Skeletal muscle cell (primary cell): ENCODE data around the gene PRPH2.
"Not testable (repeated sequence)": the region's sequence is repeated elsewhere in the genome, so short reads cannot be mapped to it uniquely, and the experiment has no call there.

Experiments used
- DNase-seq: peaks from one replicate; pipeline ENCODE4 v3.0.0-alpha.2; 2010; ENCODE audit warnings: low read depth
- H3K4me3 ChIP-seq: 2 replicates; pipeline ENCODE4 v1.5.1; 2011; ENCODE audit warnings: low read depth, mild to moderate bottlenecking, control low read depth, low read length, moderate library complexity

Gene PRPH2

DNA sequence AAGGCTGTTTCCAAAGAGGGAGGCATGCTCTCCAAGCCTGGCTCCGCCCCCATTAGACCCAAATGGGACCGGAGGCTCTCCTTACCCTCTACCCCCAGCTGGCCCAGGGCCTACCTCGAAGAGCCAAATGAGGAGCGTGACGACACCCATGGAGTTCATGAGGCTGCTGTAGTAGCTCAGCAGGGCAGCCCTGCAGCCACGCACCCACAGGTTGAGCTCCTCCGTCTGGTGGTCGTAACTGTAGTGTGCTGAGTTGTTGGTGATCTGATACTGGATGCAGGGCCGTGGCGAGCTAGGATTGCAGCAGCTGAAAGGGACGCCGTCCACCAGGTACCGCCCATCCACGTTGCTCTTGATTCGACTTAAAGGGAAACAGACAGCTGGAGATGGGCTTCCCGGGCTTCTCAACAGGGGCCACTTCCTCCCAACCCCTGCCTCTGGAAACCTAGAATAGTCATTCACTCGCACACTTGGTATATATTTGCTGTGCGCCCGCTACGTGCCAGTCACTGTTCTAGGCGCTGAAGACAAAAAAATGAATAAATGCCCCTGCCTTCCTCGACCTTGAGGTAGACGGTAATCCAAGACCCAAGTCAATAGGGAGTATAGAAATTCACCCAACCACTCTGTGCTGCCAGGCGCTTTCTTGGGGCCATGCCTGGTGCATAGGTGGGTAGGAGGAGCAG, 18.0 kb downstream of the PRPH2 start:
- H3K4me3 ChIP-seq: peak overlapping the region; percentile 23
- DNase-seq: no peak

DNA sequence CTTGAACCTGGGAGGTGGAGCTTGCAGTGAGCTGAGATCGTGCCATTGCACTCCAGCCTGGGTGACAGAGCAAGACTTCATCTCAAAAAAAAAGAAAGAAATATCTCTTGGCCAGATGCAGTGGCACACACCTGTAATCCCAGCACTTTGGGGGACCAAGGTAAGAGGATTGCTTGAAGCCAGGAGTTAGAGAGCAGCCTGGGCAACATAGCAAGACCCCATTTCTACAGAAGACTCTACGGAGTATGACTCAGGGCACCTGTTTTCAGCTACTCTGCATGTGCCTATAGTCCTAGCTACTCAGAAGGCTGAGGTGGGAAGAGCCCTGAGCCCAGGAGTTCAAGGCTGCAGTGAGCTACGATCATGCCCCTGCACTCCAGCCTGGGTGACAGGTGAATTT, 19.6 kb downstream of the PRPH2 start:
- not testable (repeated sequence) for DNase-seq, H3K4me3 ChIP-seq

DNA sequence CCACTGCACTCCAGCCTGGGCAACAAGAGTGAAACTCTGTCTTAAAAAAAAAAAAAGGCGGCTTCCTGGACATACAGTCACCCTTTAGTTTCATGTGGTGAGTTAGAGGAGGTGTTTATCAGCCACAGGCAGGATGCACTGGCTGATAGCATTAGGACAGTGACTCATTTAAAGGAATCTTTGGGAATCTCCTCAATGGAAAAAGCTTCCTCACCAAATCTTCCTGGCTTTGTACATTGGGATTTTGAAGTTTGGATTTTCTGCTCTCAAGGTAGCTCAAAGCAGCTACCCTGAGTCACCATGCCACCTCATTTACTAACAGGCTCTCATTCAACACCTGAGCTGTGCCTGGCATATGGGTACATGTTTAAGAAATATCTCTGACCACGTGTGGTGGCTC, 20.2 kb downstream of the PRPH2 start:
- no peak overlapping the region for H3K4me3 ChIP-seq
- DNase-seq: no peak

DNA sequence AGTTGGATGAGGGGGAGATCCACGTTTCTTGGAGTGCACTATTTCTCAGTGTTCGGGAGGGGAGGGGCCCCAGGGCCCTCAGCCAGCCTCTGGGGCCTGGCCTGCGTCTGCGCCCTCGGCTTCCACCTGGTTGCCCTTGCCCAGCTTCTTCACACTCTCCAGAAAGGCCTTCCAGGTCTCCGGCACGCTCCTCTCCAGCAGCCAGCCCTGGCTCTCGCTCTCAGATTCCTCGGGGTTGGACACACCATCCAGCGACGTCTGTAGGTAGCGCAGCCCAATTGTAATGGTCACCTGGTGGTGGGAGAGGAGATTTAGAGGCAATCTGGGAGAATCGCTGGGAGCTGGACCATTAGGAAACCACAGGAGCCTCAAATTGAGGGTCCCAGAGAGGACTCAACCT, 24.2 kb downstream of the PRPH2 start:
- no peak overlapping the region for H3K4me3 ChIP-seq
- no peak for DNase-seq

DNA sequence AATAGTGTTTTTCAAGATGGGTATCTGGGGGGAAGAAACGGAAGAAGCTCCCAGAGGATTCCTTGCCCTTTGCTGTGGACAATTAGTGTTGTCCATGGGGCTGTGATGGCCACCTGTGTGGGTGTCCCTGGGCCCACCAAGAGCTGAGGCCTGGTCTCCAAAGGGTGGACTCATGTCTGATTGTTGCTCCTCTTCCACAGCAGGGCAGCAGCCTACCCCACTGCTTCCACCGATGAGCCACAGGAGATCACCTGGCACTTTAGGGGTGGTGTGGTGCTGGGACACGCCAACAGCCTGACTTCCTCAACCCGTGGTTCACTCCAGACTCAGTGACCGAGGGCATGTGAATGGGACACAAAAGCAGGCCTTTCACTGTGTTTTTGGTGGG, 25.1 kb downstream of the PRPH2 start:
- no peak for DNase-seq

DNA sequence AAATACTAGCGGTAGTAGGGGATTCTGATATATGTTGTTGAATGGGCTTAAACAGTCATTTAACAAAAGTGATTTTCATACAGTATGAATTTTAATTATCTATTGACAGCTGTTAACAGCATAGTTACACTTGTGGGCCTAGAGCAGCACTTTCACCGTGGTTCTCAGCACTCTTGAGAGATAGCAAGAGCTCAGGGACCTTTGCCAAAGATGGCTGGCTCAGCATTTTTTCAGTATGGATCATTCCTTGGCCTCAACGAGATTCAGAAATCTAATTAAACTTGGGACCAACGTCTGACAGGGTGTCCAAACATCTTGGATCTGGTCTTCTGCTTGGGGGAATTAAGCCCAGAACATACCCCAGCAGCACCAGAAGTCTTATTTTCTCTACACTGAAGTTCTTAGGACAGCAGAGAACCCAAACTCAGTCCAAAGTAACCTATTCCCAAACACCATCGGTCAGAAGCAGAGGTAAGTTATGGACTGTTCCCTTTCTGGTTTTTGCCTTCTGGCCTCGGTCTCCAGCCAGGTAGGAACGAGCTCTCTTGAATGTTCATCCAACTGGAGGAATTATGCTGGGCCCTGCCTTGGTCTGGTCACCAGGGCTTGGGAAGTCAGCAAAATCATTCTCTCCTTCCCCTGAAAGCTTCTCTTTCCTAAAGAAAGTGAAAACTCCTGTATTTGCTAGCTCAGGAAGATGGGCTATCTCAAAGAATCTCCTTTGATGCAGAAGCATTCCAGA, 25.7 kb downstream of the PRPH2 start:
- no peak overlapping the region for H3K4me3 ChIP-seq
- DNase-seq: no peak

More for the DNA sequence above, 25.1 kb downstream of the PRPH2 start:
- H3K4me3 ChIP-seq: no peak overlapping the region

DNA sequence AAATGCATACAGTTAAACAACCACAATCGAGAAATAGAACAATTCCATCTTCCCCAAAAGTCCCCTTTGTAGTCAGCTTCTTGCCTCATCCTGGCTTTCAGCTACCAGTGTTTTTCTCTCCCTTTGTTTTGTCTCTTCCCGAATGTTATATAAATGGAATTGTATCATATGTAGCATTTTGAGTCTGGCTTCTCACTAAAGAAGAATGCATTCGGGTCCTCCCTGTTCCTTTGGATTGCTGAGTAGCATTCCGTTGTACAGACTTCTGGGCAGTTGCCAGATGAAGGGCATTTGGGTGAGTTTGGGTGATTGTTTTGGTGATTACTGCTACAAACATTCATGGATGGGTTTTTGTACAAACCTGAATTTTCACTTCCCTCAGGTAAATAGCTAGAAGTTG, 27.8 kb downstream of the PRPH2 start:
- H3K4me3 ChIP-seq: no peak overlapping the region
- no peak for DNase-seq

DNA sequence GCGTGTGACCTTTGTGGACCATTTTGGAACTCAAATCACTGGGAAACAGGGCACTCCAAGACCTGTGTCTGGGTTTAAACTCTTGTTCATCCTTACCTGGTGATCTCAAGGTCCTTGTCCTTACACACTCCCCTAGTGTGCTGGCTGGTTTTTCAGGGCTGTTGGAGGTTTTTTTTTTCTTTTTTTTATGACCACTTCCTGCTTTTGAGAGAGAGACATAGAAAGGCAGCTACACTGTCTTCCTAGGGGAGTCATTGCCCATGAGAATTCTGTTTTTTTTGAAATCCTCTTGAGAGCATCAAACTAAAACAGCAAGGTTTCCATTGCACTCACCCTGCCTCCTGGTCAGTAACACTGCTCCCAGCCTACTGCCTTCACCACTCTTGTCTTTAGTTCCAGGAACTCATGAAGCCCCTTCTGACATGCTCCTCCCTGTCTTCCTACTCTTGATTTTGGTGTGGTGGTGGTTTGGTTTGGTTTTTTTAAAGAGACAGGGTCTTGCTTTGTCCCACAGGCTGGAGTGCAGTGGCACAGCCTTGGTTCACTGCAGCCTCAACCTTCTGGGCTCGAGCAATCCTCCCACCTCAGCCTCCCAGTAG, 28.6 kb downstream of the PRPH2 start:
- no peak overlapping the region for H3K4me3 ChIP-seq
- DNase-seq: no peak

DNA sequence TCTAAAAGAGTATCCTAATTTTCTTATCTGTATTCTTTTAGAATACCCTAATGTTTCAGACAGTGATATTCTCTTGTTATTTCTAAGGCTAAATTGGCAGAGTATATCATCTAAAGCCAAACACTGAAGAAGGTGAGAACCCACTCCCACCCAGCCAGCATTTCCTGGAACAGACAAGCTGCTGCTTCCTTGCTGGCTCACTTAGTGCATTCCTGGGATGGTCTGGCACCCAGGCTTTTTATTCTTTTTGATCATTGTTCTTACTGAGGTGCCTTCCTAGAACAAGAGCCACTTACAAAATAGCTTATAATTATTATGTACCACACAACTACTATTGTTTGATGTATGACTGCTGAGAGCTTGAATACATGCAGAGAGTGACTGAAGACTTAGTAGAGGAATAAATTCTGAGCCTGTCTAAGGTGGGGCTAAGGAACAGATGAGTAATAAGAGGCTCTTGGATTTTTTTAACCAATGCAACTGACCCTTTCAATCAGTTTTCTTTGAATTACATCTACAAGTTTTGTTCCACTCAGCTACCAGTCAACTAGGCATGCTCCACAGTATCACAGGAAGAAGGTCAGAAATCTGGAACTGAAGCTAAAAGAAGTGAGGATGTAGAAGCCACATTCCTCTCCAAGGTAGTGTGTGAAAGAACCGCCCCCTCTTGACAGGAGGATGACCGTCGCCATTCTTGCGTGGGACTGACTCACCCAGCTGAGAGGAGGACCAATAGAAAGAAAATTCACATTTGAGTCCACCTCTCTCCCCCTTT, 30.1 kb downstream of the PRPH2 start:
- DNase-seq: peak; percentile 39
- H3K4me3 ChIP-seq: no peak overlapping the region

DNA sequence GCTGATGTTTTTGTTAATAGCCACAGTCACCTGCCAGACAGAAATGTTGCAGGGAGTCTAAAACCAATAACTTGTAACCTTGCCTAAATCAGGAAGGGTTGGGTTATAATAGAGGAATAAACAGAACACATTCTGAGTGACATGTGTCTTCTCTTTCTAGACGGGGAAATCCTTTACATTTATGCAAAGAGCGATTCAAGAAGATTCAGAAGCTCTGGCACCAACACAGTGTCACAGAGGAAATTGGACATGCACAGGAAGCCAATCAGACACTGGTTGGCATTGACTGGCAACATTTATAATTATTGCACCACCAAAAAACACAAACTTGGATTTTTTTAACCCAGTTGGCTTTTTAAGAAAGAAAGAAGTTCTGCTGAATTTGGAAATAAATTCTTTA, 31.5 kb downstream of the PRPH2 start:
- no peak overlapping the region for H3K4me3 ChIP-seq
- DNase-seq: no peak

DNA sequence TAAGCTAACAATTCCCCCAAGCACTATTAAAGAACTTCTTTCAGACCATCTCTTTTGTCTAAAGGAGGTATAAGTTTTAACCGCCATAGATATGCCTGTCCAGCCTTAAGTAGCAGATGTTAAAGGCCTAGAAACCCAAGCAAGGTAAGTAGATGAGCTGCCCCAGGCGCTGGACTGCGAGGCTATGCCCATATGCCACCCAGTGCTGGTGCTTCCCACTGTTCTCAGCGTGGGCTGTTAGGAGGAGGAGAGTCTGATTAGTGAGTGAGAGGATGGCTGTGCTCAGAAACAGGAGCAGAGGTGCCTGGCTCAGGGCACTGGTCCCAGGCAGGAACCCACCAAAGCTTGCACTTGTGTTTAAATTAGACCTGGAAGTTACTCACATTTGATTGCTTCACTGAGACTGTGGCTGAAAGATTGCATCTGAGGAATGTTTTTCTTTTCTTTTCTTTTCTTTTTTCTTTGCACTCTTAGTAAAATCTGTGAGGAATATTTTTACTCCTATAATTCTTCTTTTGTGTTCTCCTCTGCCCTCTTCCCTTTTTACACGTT, 32.2 kb downstream of the PRPH2 start:
- no peak for DNase-seq
- H3K4me3 ChIP-seq: no peak overlapping the region

DNA sequence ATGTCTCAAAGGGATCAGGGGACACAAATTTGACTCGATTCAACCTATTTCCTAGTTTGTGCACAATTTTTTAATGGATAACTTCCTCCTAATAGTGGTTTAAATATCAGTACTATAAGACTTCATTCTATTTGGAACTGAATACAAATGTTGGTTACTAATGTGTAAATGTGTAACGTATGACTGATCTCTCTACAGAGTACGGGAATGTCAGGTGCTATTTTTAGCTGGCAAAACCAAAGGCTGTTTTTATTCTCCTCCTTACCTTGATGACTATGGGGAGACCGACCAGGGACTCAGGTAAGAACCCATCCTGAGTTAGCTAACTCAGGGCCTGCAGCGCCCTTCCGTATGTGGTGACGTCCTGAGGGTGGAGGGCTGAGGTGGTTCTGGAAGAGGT, 33.0 kb downstream of the PRPH2 start:
- no peak overlapping the region for H3K4me3 ChIP-seq
- DNase-seq: no peak

DNA sequence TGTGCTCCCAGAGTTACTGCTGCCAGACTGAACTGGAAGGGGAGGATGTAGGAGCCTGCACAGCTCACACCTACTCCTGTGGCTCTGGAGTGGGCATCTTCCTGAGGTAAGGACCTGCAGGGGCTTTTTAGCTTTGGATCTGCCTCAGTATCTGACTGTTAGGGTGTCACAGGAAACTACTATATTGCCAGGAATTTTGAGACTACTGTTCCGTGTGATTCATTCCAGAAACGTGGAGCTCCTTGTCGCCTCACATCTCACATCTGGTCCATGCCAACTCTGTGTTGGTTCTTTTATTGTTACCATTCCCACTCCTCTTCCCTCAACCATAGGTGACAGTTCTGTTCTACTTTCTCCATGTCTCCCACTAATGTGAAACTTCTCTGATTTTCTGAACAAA, 34.1 kb downstream of the PRPH2 start:
- no peak overlapping the region for H3K4me3 ChIP-seq
- DNase-seq: no peak

DNA sequence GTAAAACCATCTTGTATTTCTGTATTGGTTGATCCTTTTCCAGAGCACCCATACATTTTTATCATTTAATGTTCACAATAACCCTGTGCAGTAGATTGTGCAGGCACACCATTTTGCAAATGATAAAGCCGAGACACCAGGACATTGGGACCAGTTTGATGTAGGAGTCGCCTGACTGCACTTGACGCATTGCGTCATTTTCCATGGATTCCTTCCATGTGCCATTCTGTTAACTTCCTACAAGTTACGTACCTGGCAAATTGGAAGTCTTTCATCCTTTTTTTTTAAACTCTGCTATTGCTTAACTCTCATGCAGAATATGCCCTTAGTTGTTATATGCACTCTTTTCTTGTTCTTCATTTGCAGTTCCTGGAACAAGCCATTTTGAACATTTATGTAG, 43.0 kb downstream of the PRPH2 start:
- H3K4me3 ChIP-seq: no peak overlapping the region

DNA sequence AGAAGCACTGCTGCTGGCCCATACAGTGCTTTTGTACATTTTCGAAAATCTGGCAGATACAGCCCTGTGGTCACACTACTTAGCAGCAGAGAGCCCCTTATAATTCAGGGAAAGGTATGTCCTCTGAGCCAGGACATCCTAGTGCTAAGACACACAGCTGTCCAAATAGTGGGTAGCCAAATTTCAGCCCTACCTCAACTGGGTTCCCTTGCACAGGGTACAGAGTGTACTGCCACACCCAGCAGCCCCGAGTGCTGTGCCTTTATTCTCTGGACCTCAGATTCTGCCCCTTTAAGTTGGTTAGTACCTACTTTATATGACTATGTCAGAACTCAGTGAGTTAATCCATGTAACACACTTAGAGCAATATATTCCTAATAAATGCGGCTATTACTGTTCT, 47.6 kb downstream of the PRPH2 start:
- H3K4me3 ChIP-seq: no peak overlapping the region
- no peak for DNase-seq

More for the DNA sequence above, 43.0 kb downstream of the PRPH2 start:
- DNase-seq: no peak

DNA sequence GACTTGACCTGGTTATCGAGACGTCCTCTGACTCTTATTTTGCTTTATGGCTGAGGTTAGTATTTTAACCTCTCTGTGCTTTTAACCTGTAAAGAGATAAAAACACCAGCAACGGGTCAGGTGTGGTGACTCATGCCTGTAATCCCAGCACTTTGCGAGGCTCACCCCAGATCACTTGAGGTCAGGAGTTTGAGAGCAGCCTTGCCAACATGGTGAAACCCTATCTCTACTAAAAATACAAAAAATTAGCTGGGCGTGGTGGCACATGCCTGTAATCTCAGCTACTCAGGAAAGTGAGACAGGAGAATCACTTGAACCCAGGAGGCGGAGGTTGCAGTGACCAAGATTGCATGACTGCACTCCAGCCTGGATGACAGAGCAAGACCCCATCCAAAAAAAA, 48.0 kb downstream of the PRPH2 start:
- not testable (repeated sequence) for H3K4me3 ChIP-seq, DNase-seq

DNA sequence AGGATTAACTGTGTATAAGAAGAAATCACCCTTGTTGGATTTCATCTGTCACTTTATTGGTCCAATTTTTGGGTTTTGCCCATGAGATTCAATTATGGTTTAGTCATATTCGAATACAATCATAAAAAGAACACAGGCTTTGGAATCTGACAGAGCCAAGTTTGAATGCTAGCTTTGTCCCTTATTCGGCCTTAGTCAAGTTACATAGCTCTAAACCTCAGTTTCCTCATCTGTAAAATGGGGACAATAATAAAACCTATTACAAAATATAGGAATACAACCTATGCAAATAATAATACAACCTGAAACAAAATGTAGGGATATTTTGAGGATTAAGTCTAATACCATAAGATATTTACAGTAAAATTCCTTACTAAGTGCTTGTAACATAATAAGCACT, 57.7 kb downstream of the PRPH2 start:
- no peak overlapping the region for H3K4me3 ChIP-seq
- no peak for DNase-seq

DNA sequence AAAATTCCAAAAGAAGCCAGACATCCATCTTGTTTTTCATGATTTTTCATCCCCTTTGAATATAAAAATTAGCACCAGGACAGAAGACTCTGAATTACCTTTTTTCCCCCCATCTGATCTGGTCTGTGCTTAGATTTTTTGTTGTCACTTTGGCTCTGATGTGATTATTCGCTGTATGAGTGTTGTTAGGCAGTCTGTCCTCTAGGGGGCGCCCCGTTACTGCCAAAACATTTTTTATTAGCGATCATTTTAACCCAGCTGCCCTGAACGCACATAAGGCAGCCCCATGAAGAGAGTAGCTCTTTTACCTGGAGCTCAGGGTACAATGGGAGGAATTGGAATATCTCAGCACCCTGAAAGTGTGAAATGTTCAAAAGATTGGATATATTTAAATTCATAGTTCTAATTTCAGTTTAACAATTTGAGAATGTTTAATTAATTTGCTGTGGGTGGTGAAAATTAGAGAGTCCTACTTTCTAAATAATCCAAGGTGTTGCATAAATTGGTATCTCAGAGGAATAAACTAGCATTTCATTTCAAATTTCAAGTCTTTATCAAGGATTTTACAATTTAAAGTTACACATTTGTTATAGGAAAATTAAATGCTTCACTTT, 60.8 kb downstream of the PRPH2 start:
- no peak overlapping the region for H3K4me3 ChIP-seq
- DNase-seq: peak; percentile 10

DNA sequence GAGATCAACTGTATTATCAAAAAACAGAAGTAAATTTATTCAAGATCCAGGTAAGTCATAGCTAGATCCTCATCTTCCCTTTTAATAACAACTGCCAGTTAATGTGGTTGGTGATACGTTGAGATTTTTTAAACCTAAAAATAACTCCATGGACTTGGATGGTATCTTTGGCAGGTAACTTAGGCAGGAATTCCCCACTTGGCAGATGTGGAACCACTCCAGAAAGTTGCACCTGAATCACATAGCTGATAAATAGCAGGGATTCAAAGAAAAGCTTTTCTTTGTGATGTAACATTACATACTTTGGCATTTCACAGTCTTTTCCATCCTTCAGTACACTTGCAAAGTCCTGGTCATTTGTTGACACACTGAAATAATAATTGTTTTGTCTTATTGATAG, 62.6 kb downstream of the PRPH2 start:
- DNase-seq: no peak
- no peak overlapping the region for H3K4me3 ChIP-seq
